GM12878 (cell line): ENCODE measurements around the gene CEACAM5. TPM values are rescaled to one million over a fixed set of nuclear protein-coding genes. Genes with fewer than 3 reads are reported as not detected.

Source experiments
- ATAC-seq: fragments of 200-7000 bp; cut with Tn5 transposase; 3 replicates; pipeline ENCODE4 v1.9.1; 2020; ENCODE audit warnings: mild to moderate bottlenecking, moderate library complexity
- BruUV-seq: library from RNA; stranded (reverse); fragments of 400-500 nt; replicated peaks from 2 replicates; lab custom pipeline; 2021; lab: Mats Ljungman, UMichigan
- CTCF ChIA-PET: fragments of 300-600 bp; sonication (Branson Sonifier 250); formaldehyde crosslinking; extraction: SDS; loops from one replicate; lab custom pipeline; 2021; ENCODE audit warnings: inconsistent platforms; lab: Yijun Ruan, JAX
- POLR2A ChIA-PET: fragments of 350-600 bp; formaldehyde crosslinking; extraction: SDS; loops from one replicate; lab custom pipeline; 2021; ENCODE audit warnings: inconsistent platforms; lab: Charles Lee
- RAD21 ChIA-PET: fragments of 300-600 bp; sonication (Branson Sonifier 250); formaldehyde crosslinking; loops from one replicate; lab custom pipeline; 2023; ENCODE audit warnings: antibody characterized with exemption; ENCODE audit not compliant: unreplicated experiment; lab: Charles Lee
- SMC1A ChIA-PET: fragments of 300-600 bp; sonication (Branson Sonifier 250); formaldehyde crosslinking; loops from one replicate; lab custom pipeline; 2023; ENCODE audit not compliant: unreplicated experiment, uncharacterized antibody; lab: Charles Lee
- DNase-seq: peaks from one replicate; pipeline ENCODE4 v3.0.0-alpha.2; 2011; ENCODE audit warnings: low read depth, low spot score
- FAIRE-seq: peaks from 3 replicates; lab custom pipeline; 2011; peaks lifted over from hg19 to GRCh38; lab: Jason Lieb, UNC
- H2AFZ ChIP-seq: 2 replicates; pipeline ENCODE4 v1.6.0; 2011; ENCODE audit warnings: low read depth, low read length, control low read depth; ENCODE audit not compliant: control insufficient read depth
- H3K27ac ChIP-seq: 2 replicates; pipeline ENCODE4 v1.5.1; 2011; ENCODE audit warnings: control low read depth; ENCODE audit not compliant: control insufficient read depth, insufficient read depth
- H3K27me3 ChIP-seq, 2 experiments: replicated peaks in 1 of 2; 2 replicates each; pipeline versions ENCODE4 v1.6.0 to v1.6.1; 2011; ENCODE audit warnings: low read length in 1 of 2; ENCODE audit not compliant: control insufficient read depth in 2 of 2, insufficient read depth in 2 of 2
- H3K36me3 ChIP-seq, 2 experiments: 2 replicates each; pipeline ENCODE4 v1.5.1; 2011; ENCODE audit warnings: low read length in 1 of 2; ENCODE audit not compliant: control insufficient read depth in 2 of 2, insufficient read depth in 2 of 2
- H3K4me1 ChIP-seq: 2 replicates; pipeline ENCODE4 v1.6.1; 2011; ENCODE audit warnings: mild to moderate bottlenecking, low read length, moderate library complexity, mixed read lengths; ENCODE audit not compliant: control insufficient read depth, insufficient read depth
- H3K4me2 ChIP-seq: 2 replicates; pipeline ENCODE4 v1.6.0; 2011; ENCODE audit warnings: control low read depth; ENCODE audit not compliant: control insufficient read depth, insufficient read depth
- H3K4me3 ChIP-seq: fragments of 200-600 bp; sonication (generic); 2 replicates; pipeline ENCODE4 v1.5.1; 2016
- H3K79me2 ChIP-seq: 2 replicates; pipeline ENCODE4 v1.6.0; 2011; ENCODE audit warnings: low read length; ENCODE audit not compliant: control insufficient read depth, insufficient read depth
- H3K9ac ChIP-seq: 2 replicates; pipeline ENCODE4 v1.8.0; 2011; ENCODE audit warnings: low read length, control low read depth, mixed read lengths; ENCODE audit not compliant: control insufficient read depth, insufficient read depth
- H3K9me3 ChIP-seq: replicated peaks from 3 replicates; pipeline ENCODE4 v1.5.1; 2011; ENCODE audit warnings: mild to moderate bottlenecking, low read length; ENCODE audit not compliant: control insufficient read depth, insufficient read depth
- H4K20me1 ChIP-seq: 2 replicates; pipeline ENCODE4 v1.6.0; 2011; ENCODE audit not compliant: control insufficient read depth, insufficient read depth
- ATF2 ChIP-seq: IDR thresholded peaks from 2 replicates; pipeline ENCODE4 v1.6.1; 2012; ENCODE audit warnings: low read length, inconsistent platforms
- BMI1 ChIP-seq: fragments of 450-650 bp; IDR thresholded peaks from 2 replicates; pipeline ENCODE4 v1.6.1; 2016; ENCODE audit warnings: mild to moderate bottlenecking, moderate library complexity, borderline replicate concordance
- CBX3 ChIP-seq: fragments of 200-600 bp; sonication (generic); IDR thresholded peaks from 2 replicates; pipeline ENCODE4 v1.6.1; 2016; ENCODE audit warnings: low read depth, borderline replicate concordance
- GATAD2B ChIP-seq: fragments of 450-650 bp; conservative IDR thresholded peaks from 2 replicates; pipeline ENCODE4 v1.6.1; 2017; ENCODE audit warnings: low read depth, mild to moderate bottlenecking, moderate library complexity
- IKZF1 ChIP-seq: fragments of 450-650 bp; conservative IDR thresholded peaks from 2 replicates; pipeline ENCODE4 v1.6.1; 2017; ENCODE audit warnings: antibody characterized with exemption, mild to moderate bottlenecking
- IKZF2 ChIP-seq, 2 experiments: fragments of 450-650 bp; IDR thresholded peaks; 2 replicates each; pipeline ENCODE4 v1.6.1; 2017; ENCODE audit warnings: mild to moderate bottlenecking in 2 of 2, moderate library complexity in 2 of 2
- IRF3 ChIP-seq: fragments of 450-650 bp; IDR thresholded peaks from 2 replicates; pipeline ENCODE4 v1.6.1; 2014; ENCODE audit warnings: mild to moderate bottlenecking
- MYB ChIP-seq: fragments of 150-350 bp; IDR thresholded peaks from 2 replicates; pipeline ENCODE4 v1.6.1; 2014; ENCODE audit warnings: mild to moderate bottlenecking, low read depth, low read length, borderline replicate concordance
- NFXL1 ChIP-seq: fragments of 450-650 bp; IDR thresholded peaks from 2 replicates; pipeline ENCODE4 v1.6.1; 2017; ENCODE audit warnings: antibody characterized with exemption, mild to moderate bottlenecking, borderline replicate concordance
- NKRF ChIP-seq: fragments of 450-650 bp; conservative IDR thresholded peaks from 2 replicates; pipeline ENCODE4 v1.6.1; 2017; ENCODE audit warnings: mild to moderate bottlenecking, moderate library complexity
- PAX5 ChIP-seq: IDR thresholded peaks from 2 replicates; pipeline ENCODE4 v1.6.1; 2011; ENCODE audit warnings: low read depth, low read length, borderline replicate concordance
- STAT3 ChIP-seq: IDR thresholded peaks from 2 replicates; pipeline ENCODE4 v1.6.1; 2011; ENCODE audit warnings: low read depth, low read length, improper control_type of control experiment
- TCF3 ChIP-seq: IDR thresholded peaks from 2 replicates; pipeline ENCODE4 v1.6.1; 2012; ENCODE audit warnings: low read depth, mild to moderate bottlenecking, low read length, borderline replicate concordance; ENCODE audit not compliant: insufficient read depth
- ZBTB33 ChIP-seq: fragments of 450-650 bp; IDR thresholded peaks from 2 replicates; pipeline ENCODE4 v1.6.1; 2017; ENCODE audit warnings: mild to moderate bottlenecking
- WGBS: methylation state at CpG from one replicate; pipeline ENCODE4 v1.1.6; 2016; ENCODE audit warnings: low lambda C conversion rate; ENCODE audit not compliant: insufficient replicate concordance, insufficient coverage; ENCODE audit errors: missing lambda C conversion rate; 5-methylcytosine and 5-hydroxymethylcytosine counted together
- in situ Hi-C: fragments of 300-500 bp; cut with MboI; formaldehyde crosslinking; loops from 9 replicates; pipeline ENCODE4 v1.14.3; 2018; ENCODE audit warnings: mixed read lengths
- intact Hi-C: fragments of 100-400 bp; cut with micrococcal nuclease; formaldehyde crosslinking; loops from one replicate; pipeline ENCODE4 v1.14.2; 2022; ENCODE audit not compliant: unreplicated experiment
- polyA plus RNA-seq, 11 experiments: library from polyadenylated mRNA; depleted of rRNA in 4 of 11; unstranded in 6 of 11; stranded (reverse) in 5 of 11; fragments of >200 nt; fragmentation: Nextera tagmentation in 4 of 11; fragmentation: Illumina TruSeq in 1 of 11; extraction: Ambion mirVana in 4 of 11; extraction: Trizol in 1 of 11; gene quantifications; 1 replicate in 1 of 11; 2 replicates in 10 of 11; pipeline versions ENCODE4 v1.2.1 to v1.2.3, GENCODE V29; 2011 to 2016; ENCODE audit warnings: inconsistent platforms in 2 of 11, missing spikeins in 2 of 11, low read depth in 1 of 11
- total RNA-seq, 4 experiments: library from RNA; depleted of rRNA in 3 of 4; stranded (reverse); fragments of >200 nt in 3 of 4; fragmentation: Illumina TruSeq in 1 of 4; extraction: Trizol in 1 of 4; gene quantifications; 2 replicates each; pipeline versions ENCODE4 v1.2.1 to v1.2.3, GENCODE V29; 2013 to 2021

CEACAM5 gene
- total and polyA plus RNA-seq, 10 of the 15 experiments (the other 5 are each of a cell fraction or from before 2014, with no cell fraction given), result 0.38 TPM; not detected in 9

- in situ Hi-C loops, result no loop called here
- intact Hi-C loops, result no loop called here
- no peak for TF ChIP-seq ATF2
- no peak for TF ChIP-seq TCF3
- TF ChIP-seq IRF3, result no peak
- no peak for TF ChIP-seq NKRF
- TF ChIP-seq STAT3, result no peak
- no peak for TF ChIP-seq GATAD2B
- TF ChIP-seq IKZF2 (IDR thresholded peaks at IDR 0.05), result no peak
- TF ChIP-seq CBX3, result no peak
- TF ChIP-seq NFXL1, result no peak
- no peak for TF ChIP-seq MYB
- no peak for TF ChIP-seq PAX5
- no peak for TF ChIP-seq IKZF1
- no peak for TF ChIP-seq ZBTB33
- TF ChIP-seq BMI1, result no peak
- Histone ChIP-seq H3K36me3 (no peaks in the 10 kb centered on the region), H2AFZ (no peak overlapping the region), H3K27me3 (peaks cover 2% of the 10 kb centered on the region in 2 experiments; a peak in 3 of 4 replicates), H3K4me3 (no peak overlapping the region), H3K4me2 (no peak overlapping the region), H3K27ac (no peak overlapping the region), H3K79me2 (no peaks in the 10 kb centered on the region), H3K9ac (no peak overlapping the region), H3K4me1 (no peaks in the 10 kb centered on the region), H4K20me1 (no peaks in the 10 kb centered on the region), H3K9me3 (no peaks in the 10 kb centered on the region)
- SMC1A ChIA-PET, result interaction anchor here (2.0 kb wide), 1 partner anchor 58 kb away, joined by 6 read pairs; no protein-coding TSS in a partner anchor
- RAD21 ChIA-PET, result interaction anchor here (1.4 kb wide), 1 partner anchor 57 kb away, joined by 3 read pairs; no protein-coding TSS in a partner anchor
- no peak for ATAC-seq
- WGBS, result 24% methylated on average over 17 of the region's 17 CpGs
- FAIRE-seq, result no peak
- CTCF ChIA-PET, result interaction anchor here (0.7 to 4.7 kb wide), 4 partner anchors 10 to 58 kb away, joined by 3 to 37 read pairs (median 4); no protein-coding TSS in a partner anchor
- POLR2A ChIA-PET, result no interaction called here
- no peak for DNase-seq
- BruUV-seq, result no TSS peak
Measured at GRCh38 chr19:41699231-41699967, 9.0 kb upstream of the CEACAM5 start.
